Stomach (tissue), 9 donors: Measurements from ENCODE around the gene HEXIM1. TPM values are rescaled to one million over a fixed set of nuclear protein-coding genes. Genes with fewer than 3 reads are reported as not detected.

Experiments
- DNase-seq, 2 donors: peaks; one replicate each; pipeline versions ENCODE4 v3.0.0 to v3.0.0-alpha.2; 2013 to 2019
- H3K27ac ChIP-seq, 5 donors: fragments of 200-600 bp in 4 of 5; sonication (generic) in 4 of 5; one replicate each; pipeline ENCODE4 v1.5.1; 2013 to 2019; ENCODE audit warnings: mild to moderate bottlenecking in 1 of 5, moderate library complexity in 1 of 5
- H3K27me3 ChIP-seq, 3 donors: fragments of 200-600 bp; sonication (generic); one replicate each; pipeline ENCODE4 v1.5.1; 2017 to 2019; ENCODE audit warnings: mixed run types in 1 of 3
- H3K36me3 ChIP-seq, 4 donors: fragments of 200-600 bp; sonication (generic); 1 replicate in 3 of 4; 2 replicates in 1 of 4; pipeline ENCODE4 v1.5.1; 2016 to 2019
- H3K4me1 ChIP-seq, 4 donors: fragments of 200-600 bp; sonication (generic); one replicate each; pipeline ENCODE4 v1.5.1; 2016 to 2019
- H3K4me3 ChIP-seq, 4 donors: fragments of 200-600 bp; sonication (generic) in 3 of 4; one replicate each; pipeline ENCODE4 v1.5.1; 2016 to 2019; ENCODE audit warnings: mild to moderate bottlenecking in 1 of 4
- H3K9me3 ChIP-seq, 4 donors: fragments of 200-600 bp; sonication (generic); one replicate each; pipeline ENCODE4 v1.5.1; 2016 to 2019
- CTCF ChIP-seq, 7 experiments: fragments of 450-650 bp in 4 of 7; fragments of 200-600 bp in 3 of 7; sonication (generic) in 3 of 7; IDR thresholded peaks; one replicate each; pipeline ENCODE4 v1.5.1; 2016 to 2019; ENCODE audit warnings: antibody characterized with exemption in 7 of 7, control low read depth in 2 of 7, mild to moderate bottlenecking in 1 of 7
- EP300 ChIP-seq: sonication (generic); formaldehyde crosslinking; IDR thresholded peaks from one replicate; pipeline ENCODE4 v1.6.1; 2017; ENCODE audit warnings: antibody characterized with exemption
- POLR2A ChIP-seq, 4 donors: fragments of 450-650 bp; IDR thresholded peaks; one replicate each; pipeline ENCODE4 v1.6.1; 2016; ENCODE audit warnings: antibody characterized with exemption in 4 of 4, control low read depth in 2 of 4, mild to moderate bottlenecking in 1 of 4, moderate library complexity in 1 of 4
- POLR2AphosphoS5 ChIP-seq, 3 donors: sonication (generic); formaldehyde crosslinking; IDR thresholded peaks; one replicate each; pipeline ENCODE4 v1.6.1; 2016; ENCODE audit warnings: antibody characterized with exemption in 3 of 3
- WGBS, 5 donors: extraction: QIAGEN DNeasy Blood & Tissue Kit in 3 of 5; methylation state at CpG; one replicate each; pipeline versions ENCODE4 v1.1.5 to v1.1.7; 2013 to 2018; 5-methylcytosine and 5-hydroxymethylcytosine counted together
- intact Hi-C: fragments of 100-400 bp; cut with DNase I; formaldehyde crosslinking; loops from one replicate; pipeline ENCODE4 v1.15.1; 2023; ENCODE audit warnings: low total_unique reads
- polyA plus RNA-seq, 3 donors: library from polyadenylated mRNA; stranded (reverse); fragments of 200-250 nt; gene quantifications; one replicate each; pipeline ENCODE4 v1.2.3, GENCODE V29; 2013
- total RNA-seq, 5 donors: library from RNA; depleted of rRNA; stranded (reverse); fragments of >200 nt; gene quantifications; one replicate each; pipeline versions ENCODE4 v1.1.0 to v1.2.3, GENCODE V29; 2014 to 2016
- donor health status: healthy with polysubstance abuse.
- donor health status: Bipolar disorder and iron deficiency.
- donor health status: healthy.

Gene HEXIM1
- total and polyA plus RNA-seq, 8 donors: 6.4 to 23.8 (median 15.7) TPM

GRCh38 chr17:45104497-45104896 is 43.8 kb upstream of the HEXIM1 start:
- Histone ChIP-seq H3K4me3 (no peak overlapping the region), H3K36me3 (peaks cover 87 to 99% (median 93%) of the 10 kb centered on the region in 4 donors), H3K27me3 (no peaks in the 10 kb centered on the region), H3K4me1 (peaks cover 0 to 40% (median 7%) of the 10 kb centered on the region in 4 donors), H3K9me3 (no peaks in the 10 kb centered on the region), H3K27ac (no peak overlapping the region)
- DNase-seq: no peak
- 87 to 94% (median 90%) methylated on average over 6 of the region's 6 CpGs for WGBS, 5 donors
- intact Hi-C loops: loop anchor here (10.0 kb wide), 1 partner anchor 190 kb away; the partner anchor contains the start of gene GFAP
- TF ChIP-seq POLR2A (IDR thresholded peaks at IDR 0.05) (no peak), POLR2AphosphoS5 (IDR thresholded peaks at IDR 0.05) (no peak), CTCF (IDR thresholded peaks at IDR 0.05) (no peak), EP300 (no peak)

- Histone ChIP-seq H3K27ac (peak overlapping the region in 1 of 5 donors; percentile 15), H3K9me3 (no peaks in the 10 kb centered on the region), H3K36me3 (peaks cover 82 to 93% (median 88%) of the 10 kb centered on the region in 4 donors), H3K4me1 (peaks cover 0 to 42% (median 11%) of the 10 kb centered on the region in 4 donors), H3K4me3 (no peak overlapping the region), H3K27me3 (no peaks in the 10 kb centered on the region)
- no peak for DNase-seq
- 78 to 84% (median 81%) methylated on average over 17 of the region's 17 CpGs for WGBS, 5 donors
- TF ChIP-seq CTCF (IDR thresholded peaks at IDR 0.05) (no peak), EP300 (no peak), POLR2AphosphoS5 (IDR thresholded peaks at IDR 0.05) (no peak), POLR2A (IDR thresholded peaks at IDR 0.05) (no peak)
- intact Hi-C loops: loop anchor here (10.0 kb wide), 1 partner anchor 190 kb away; the partner anchor contains the start of gene GFAP
Measured at GRCh38 chr17:45104907-45105624, 43.2 kb upstream of the HEXIM1 start.

- H3K4me1 ChIP-seq: peaks cover 2 to 52% (median 16%) of the 10 kb centered on the region in 4 donors
- peak overlapping the region in 1 of 5 donors; percentile 39 for H3K27ac ChIP-seq
- H3K36me3 ChIP-seq: peaks cover 71 to 88% (median 81%) of the 10 kb centered on the region in 4 donors
- no peaks in the 10 kb centered on the region for H3K9me3 ChIP-seq
- TF ChIP-seq CTCF (IDR thresholded peaks at IDR 0.05) (no peak), POLR2A (IDR thresholded peaks at IDR 0.05) (no peak), EP300 (no peak), POLR2AphosphoS5 (IDR thresholded peaks at IDR 0.05) (no peak)
- H3K4me3 ChIP-seq: no peak overlapping the region
- 77 to 92% (median 90%) methylated on average over 5 of the region's 5 CpGs for WGBS, 5 donors
- no peak for DNase-seq
- H3K27me3 ChIP-seq: no peaks in the 10 kb centered on the region
- intact Hi-C loops: loop anchor here (10.0 kb wide), 1 partner anchor 191 kb away; the partner anchor contains the start of gene GFAP
Measured at GRCh38 chr17:45106096-45106495, 42.2 kb upstream of the HEXIM1 start.

GRCh38 chr17:45106582-45106981 is 41.7 kb upstream of the HEXIM1 start:
- TF ChIP-seq POLR2A (IDR thresholded peaks at IDR 0.05) (no peak), POLR2AphosphoS5 (IDR thresholded peaks at IDR 0.05) (no peak)
- WGBS, 5 donors: 77 to 85% (median 84%) methylated on average over 4 to 5 of the region's 5 CpGs
- H3K9me3 ChIP-seq: no peaks in the 10 kb centered on the region
- peaks cover 67 to 88% (median 76%) of the 10 kb centered on the region in 4 donors for H3K36me3 ChIP-seq
- DNase-seq: no peak
- peaks cover 6 to 53% (median 19%) of the 10 kb centered on the region in 4 donors for H3K4me1 ChIP-seq
- no peaks in the 10 kb centered on the region for H3K27me3 ChIP-seq
- peak overlapping the region in 1 of 5 donors; percentile 39 for H3K27ac ChIP-seq
- intact Hi-C loops: loop anchor here (10.0 kb wide), 1 partner anchor 192 kb away; the partner anchor contains the start of gene GFAP
- H3K4me3 ChIP-seq: no peak overlapping the region
